GM23338 (cell line): ENCODE results near the gene SOX13. TPM values are rescaled to one million over a fixed set of nuclear protein-coding genes. Genes with fewer than 3 reads are reported as not detected.
A peak's percentile ranks its signal among the peaks of the same experiment; 100 is the strongest.

Source experiments
- ATAC-seq: fragments of 200-7000 bp; cut with Tn5 transposase; 3 replicates; pipeline ENCODE4 v1.9.1; 2020
- DNase-seq: peaks from one replicate; pipeline ENCODE4 v3.0.0-alpha.2; 2015; ENCODE audit warnings: low spot score
- H2AFZ ChIP-seq: fragments of 200-600 bp; sonication (generic); 2 replicates; pipeline ENCODE4 v1.8.0; 2016; ENCODE audit warnings: antibody characterized with exemption, mild to moderate bottlenecking, moderate library complexity
- H3F3A ChIP-seq: fragments of 200-600 bp; sonication (generic); replicated peaks from 2 replicates; pipeline ENCODE4 v1.8.0; 2017; ENCODE audit warnings: antibody characterized with exemption, mixed run types, low read depth
- H3K27ac ChIP-seq: fragments of 200-600 bp; sonication (generic); 2 replicates; pipeline ENCODE4 v1.6.1; 2016; ENCODE audit warnings: low read depth
- H3K27me3 ChIP-seq: fragments of 200-600 bp; sonication (generic); 2 replicates; pipeline ENCODE4 v1.8.0; 2016; ENCODE audit warnings: mild to moderate bottlenecking, mixed run types, moderate library complexity; ENCODE audit not compliant: insufficient read depth
- H3K36me3 ChIP-seq: fragments of 200-600 bp; sonication (generic); 2 replicates; pipeline ENCODE4 v1.8.0; 2016; ENCODE audit warnings: mild to moderate bottlenecking; ENCODE audit not compliant: insufficient read depth
- H3K4me1 ChIP-seq: fragments of 200-600 bp; sonication (generic); 2 replicates; pipeline ENCODE4 v1.8.0; 2016; ENCODE audit warnings: mild to moderate bottlenecking, moderate library complexity; ENCODE audit not compliant: insufficient read depth
- H3K4me2 ChIP-seq: fragments of 200-600 bp; sonication (generic); 2 replicates; pipeline ENCODE4 v1.7.1; 2017; ENCODE audit warnings: mixed run types
- H3K4me3 ChIP-seq: fragments of 200-600 bp; sonication (generic); 2 replicates; pipeline ENCODE4 v1.6.1; 2016; ENCODE audit warnings: mixed run types
- H3K79me2 ChIP-seq: fragments of 200-600 bp; sonication (generic); replicated peaks from 2 replicates; pipeline ENCODE4 v1.8.0; 2017; ENCODE audit warnings: mild to moderate bottlenecking; ENCODE audit not compliant: insufficient read depth
- H3K9me2 ChIP-seq: fragments of 200-600 bp; sonication (generic); 2 replicates; pipeline ENCODE4 v1.8.0; 2017; ENCODE audit not compliant: insufficient read depth
- H4K20me1 ChIP-seq: fragments of 200-600 bp; sonication (generic); replicated peaks from 2 replicates; pipeline ENCODE4 v1.8.0; 2017; ENCODE audit warnings: mild to moderate bottlenecking; ENCODE audit not compliant: insufficient read depth
- H3K27ac Mint-ChIP-seq: 2 replicates; pipeline ENCODE4 v1.8.0; 2020; ENCODE audit warnings: inconsistent platforms, mild to moderate bottlenecking, moderate library complexity, mixed read lengths
- H3K27me3 Mint-ChIP-seq: 3 replicates; pipeline ENCODE4 v1.8.0; 2022; ENCODE audit warnings: low read depth, mild to moderate bottlenecking, moderate library complexity, mixed read lengths, inconsistent platforms; ENCODE audit not compliant: insufficient read depth, poor library complexity
- H3K36me3 Mint-ChIP-seq: 3 replicates; pipeline ENCODE4 v1.8.0; 2021; ENCODE audit warnings: low read depth, mild to moderate bottlenecking, inconsistent platforms, moderate library complexity, mixed read lengths
- H3K4me1 Mint-ChIP-seq: 3 replicates; pipeline ENCODE4 v1.8.0; 2020; ENCODE audit warnings: mild to moderate bottlenecking, inconsistent platforms, mixed read lengths
- H3K4me3 Mint-ChIP-seq: 3 replicates; pipeline ENCODE4 v1.8.0; 2021; ENCODE audit warnings: moderate library complexity, mild to moderate bottlenecking, inconsistent platforms, mixed read lengths
- H3K9me3 Mint-ChIP-seq: 3 replicates; pipeline ENCODE4 v1.8.0; 2020; ENCODE audit warnings: moderate library complexity, mild to moderate bottlenecking, inconsistent platforms, mixed read lengths
- CREB1 ChIP-seq: fragments of 250-450 bp; sonication (Bioruptor Pico); IDR thresholded peaks from 2 replicates; pipeline ENCODE4 v1.5.0; 2020; ENCODE audit warnings: low read depth, mild to moderate bottlenecking, moderate library complexity
- CTCF ChIP-seq, 2 experiments: fragments of 200-600 bp in 1 of 2; sonication (generic) in 1 of 2; conservative IDR thresholded peaks; 2 replicates each; pipeline versions ENCODE4 v1.5.1 to v1.6.1; 2016 to 2017; ENCODE audit warnings: antibody characterized with exemption in 2 of 2, low read depth in 2 of 2, mild to moderate bottlenecking in 2 of 2, moderate library complexity in 1 of 2
- EZH2 ChIP-seq: fragments of 200-600 bp; sonication (generic); IDR thresholded peaks from one replicate; pipeline ENCODE4 v1.8.0; 2017; ENCODE audit warnings: antibody characterized with exemption, mild to moderate bottlenecking, low read depth; ENCODE audit not compliant: unreplicated experiment
- EZH2phosphoT487 ChIP-seq: fragments of 200-600 bp; sonication (generic); IDR thresholded peaks from one replicate; pipeline ENCODE4 v1.8.1; 2018; ENCODE audit warnings: antibody characterized with exemption; ENCODE audit not compliant: unreplicated experiment
- JUNB ChIP-seq: IDR thresholded peaks from one replicate; pipeline ENCODE4 v1.6.1; 2016; ENCODE audit warnings: antibody characterized with exemption; ENCODE audit not compliant: unreplicated experiment
- NANOG ChIP-seq: IDR thresholded peaks from 2 replicates; pipeline ENCODE4 v1.6.1; 2016; ENCODE audit warnings: antibody characterized with exemption, borderline replicate concordance
- POLR2AphosphoS5 ChIP-seq: IDR thresholded peaks from 2 replicates; pipeline ENCODE4 v1.6.1; 2016; ENCODE audit warnings: antibody characterized with exemption, low read depth
- STAT1 ChIP-seq: IDR thresholded peaks from one replicate; pipeline ENCODE4 v1.6.1; 2016; ENCODE audit warnings: antibody characterized with exemption; ENCODE audit not compliant: unreplicated experiment
- ZNF114 ChIP-seq: fragments of 250-450 bp; sonication (Bioruptor Pico); IDR thresholded peaks from 2 replicates; pipeline ENCODE4 v1.5.0; 2020; ENCODE audit warnings: mild to moderate bottlenecking, moderate library complexity
- ZNF331 ChIP-seq: fragments of 250-450 bp; sonication (Bioruptor Pico); IDR thresholded peaks from 2 replicates; pipeline ENCODE4 v1.5.0; 2020; ENCODE audit warnings: low read depth, mild to moderate bottlenecking, moderate library complexity
- ZNF462 ChIP-seq: fragments of 250-450 bp; sonication (Bioruptor Pico); IDR thresholded peaks from 2 replicates; pipeline ENCODE4 v1.5.0; 2020; ENCODE audit warnings: mild to moderate bottlenecking, moderate library complexity
- polyA plus RNA-seq: library from polyadenylated mRNA; unstranded; fragments of >200 nt; fragmentation: Nextera tagmentation; extraction: Ambion mirVana; gene quantifications from 2 replicates; pipeline ENCODE4 v1.2.1, GENCODE V29; 2016
- total RNA-seq: library from RNA; depleted of rRNA; stranded (reverse); fragments of >200 nt; shearing (Covaris generic); gene quantifications from 2 replicates; pipeline ENCODE4 v1.2.3, GENCODE V29; 2014
- TF ChIP-seq, protein P1 (sequence below): IDR thresholded peaks from one replicate; pipeline ENCODE4 v1.6.1; 2018; ENCODE audit warnings: antibody characterized with exemption; ENCODE audit not compliant: unreplicated experiment
- TF ChIP-seq, protein P2 (sequence below): IDR thresholded peaks from 2 replicates; pipeline ENCODE4 v1.6.1; 2016; ENCODE audit warnings: antibody characterized with exemption

Gene SOX13
- total and polyA plus RNA-seq, 2 experiments from 2014 or later: 28.6 to 123 TPM

DNA sequence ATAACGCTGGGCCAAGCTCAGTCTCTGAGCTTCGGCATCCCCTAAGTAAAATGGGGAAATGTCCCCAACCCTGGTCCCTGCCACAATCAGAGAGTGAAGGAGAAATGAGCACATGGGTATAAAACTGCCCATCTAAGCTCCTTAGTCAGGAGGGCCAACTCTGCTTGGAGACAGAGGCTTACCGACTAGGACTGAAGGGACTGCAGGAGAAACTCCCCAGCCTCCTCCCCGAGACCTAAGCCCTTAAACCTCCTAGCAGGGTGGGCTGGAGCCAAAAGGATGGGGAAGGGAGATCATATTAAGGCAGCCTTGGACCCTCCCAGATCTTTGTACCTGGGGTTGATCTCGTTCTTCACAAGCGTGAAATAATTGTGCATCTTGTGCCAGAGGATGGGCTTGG is 73.4 kb downstream of the SOX13 start:
- no peak overlapping the region; the same call in 2 of the 3 replicates for H3K4me3 Mint-ChIP-seq
- Histone ChIP-seq H3K27ac (no peak overlapping the region), H3K4me2 (peak overlapping the region; percentile 70; the same call in 1 of the 2 replicates), H3K79me2 (no peaks in the 10 kb centered on the region), H2AFZ (no peak overlapping the region), H3K9me2 (no peaks in the 10 kb centered on the region), H4K20me1 (no peaks in the 10 kb centered on the region), H3K4me3 (no peak overlapping the region), H3F3A (no peaks in the 10 kb centered on the region; the same call in 1 of the 2 replicates), H3K27me3 (peaks cover 7% of the 10 kb centered on the region; the same call in 1 of the 2 replicates), H3K4me1 (peaks cover 28% of the 10 kb centered on the region), H3K36me3 (no peaks in the 10 kb centered on the region)
- DNase-seq (no peak), ATAC-seq (no peak)
- peaks cover 8% of the 10 kb centered on the region; the same call in 2 of the 3 replicates for H3K36me3 Mint-ChIP-seq
- H3K27ac Mint-ChIP-seq: no peak overlapping the region
- TF ChIP-seq NANOG: no peak
- TF ChIP-seq EZH2phosphoT487: no peak
- TF ChIP-seq POLR2AphosphoS5: no peak
- no peak for TF ChIP-seq CREB1 (CRISPR knock-in tag)
- TF ChIP-seq JUNB: no peak
- no peak for TF ChIP-seq ZNF462 (CRISPR knock-in tag)
- TF ChIP-seq, protein P1, sequence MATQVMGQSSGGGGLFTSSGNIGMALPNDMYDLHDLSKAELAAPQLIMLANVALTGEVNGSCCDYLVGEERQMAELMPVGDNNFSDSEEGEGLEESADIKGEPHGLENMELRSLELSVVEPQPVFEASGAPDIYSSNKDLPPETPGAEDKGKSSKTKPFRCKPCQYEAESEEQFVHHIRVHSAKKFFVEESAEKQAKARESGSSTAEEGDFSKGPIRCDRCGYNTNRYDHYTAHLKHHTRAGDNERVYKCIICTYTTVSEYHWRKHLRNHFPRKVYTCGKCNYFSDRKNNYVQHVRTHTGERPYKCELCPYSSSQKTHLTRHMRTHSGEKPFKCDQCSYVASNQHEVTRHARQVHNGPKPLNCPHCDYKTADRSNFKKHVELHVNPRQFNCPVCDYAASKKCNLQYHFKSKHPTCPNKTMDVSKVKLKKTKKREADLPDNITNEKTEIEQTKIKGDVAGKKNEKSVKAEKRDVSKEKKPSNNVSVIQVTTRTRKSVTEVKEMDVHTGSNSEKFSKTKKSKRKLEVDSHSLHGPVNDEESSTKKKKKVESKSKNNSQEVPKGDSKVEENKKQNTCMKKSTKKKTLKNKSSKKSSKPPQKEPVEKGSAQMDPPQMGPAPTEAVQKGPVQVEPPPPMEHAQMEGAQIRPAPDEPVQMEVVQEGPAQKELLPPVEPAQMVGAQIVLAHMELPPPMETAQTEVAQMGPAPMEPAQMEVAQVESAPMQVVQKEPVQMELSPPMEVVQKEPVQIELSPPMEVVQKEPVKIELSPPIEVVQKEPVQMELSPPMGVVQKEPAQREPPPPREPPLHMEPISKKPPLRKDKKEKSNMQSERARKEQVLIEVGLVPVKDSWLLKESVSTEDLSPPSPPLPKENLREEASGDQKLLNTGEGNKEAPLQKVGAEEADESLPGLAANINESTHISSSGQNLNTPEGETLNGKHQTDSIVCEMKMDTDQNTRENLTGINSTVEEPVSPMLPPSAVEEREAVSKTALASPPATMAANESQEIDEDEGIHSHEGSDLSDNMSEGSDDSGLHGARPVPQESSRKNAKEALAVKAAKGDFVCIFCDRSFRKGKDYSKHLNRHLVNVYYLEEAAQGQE: no peak
- TF ChIP-seq, protein P2, sequence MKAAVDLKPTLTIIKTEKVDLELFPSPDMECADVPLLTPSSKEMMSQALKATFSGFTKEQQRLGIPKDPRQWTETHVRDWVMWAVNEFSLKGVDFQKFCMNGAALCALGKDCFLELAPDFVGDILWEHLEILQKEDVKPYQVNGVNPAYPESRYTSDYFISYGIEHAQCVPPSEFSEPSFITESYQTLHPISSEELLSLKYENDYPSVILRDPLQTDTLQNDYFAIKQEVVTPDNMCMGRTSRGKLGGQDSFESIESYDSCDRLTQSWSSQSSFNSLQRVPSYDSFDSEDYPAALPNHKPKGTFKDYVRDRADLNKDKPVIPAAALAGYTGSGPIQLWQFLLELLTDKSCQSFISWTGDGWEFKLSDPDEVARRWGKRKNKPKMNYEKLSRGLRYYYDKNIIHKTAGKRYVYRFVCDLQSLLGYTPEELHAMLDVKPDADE: no peak
- TF ChIP-seq STAT1: no peak
- no peak for TF ChIP-seq ZNF114 (CRISPR knock-in tag)
- no peak for TF ChIP-seq ZNF331
- no peak for TF ChIP-seq CTCF (conservative IDR thresholded peaks at IDR 0.05; ENCODE audit: low read depth in 2 of 2)
- TF ChIP-seq EZH2: no peak
- peaks cover 54% of the 10 kb centered on the region for H3K4me1 Mint-ChIP-seq
- H3K9me3 Mint-ChIP-seq: no peaks in the 10 kb centered on the region
- H3K27me3 Mint-ChIP-seq: peaks cover 21% of the 10 kb centered on the region
